MG63 (cell line): ENCODE measurements around the gene PRKCA. TPM values are rescaled to one million over a fixed set of nuclear protein-coding genes. Genes with fewer than 3 reads are reported as not detected.

ENCODE experiments used
- DNase-seq: peaks from one replicate; pipeline ENCODE4 v3.0.0-alpha.2; 2020
- H3K27me3 ChIP-seq: fragments of 250-450 bp; sonication (Bioruptor Pico); 2 replicates; pipeline ENCODE4 v1.5.1; 2020; ENCODE audit warnings: mild to moderate bottlenecking, moderate library complexity
- H3K36me3 ChIP-seq: fragments of 250-450 bp; sonication (Bioruptor Pico); 2 replicates; pipeline ENCODE4 v1.5.1; 2020; ENCODE audit warnings: mild to moderate bottlenecking, moderate library complexity
- H3K4me3 ChIP-seq: fragments of 250-450 bp; sonication (Bioruptor Pico); 2 replicates; pipeline ENCODE4 v1.5.1; 2020; ENCODE audit warnings: mild to moderate bottlenecking, moderate library complexity
- H3K9me3 ChIP-seq: fragments of 250-450 bp; sonication (Bioruptor Pico); 2 replicates; pipeline ENCODE4 v1.5.1; 2020; ENCODE audit warnings: mild to moderate bottlenecking, moderate library complexity
- total RNA-seq: library from RNA; depleted of rRNA; stranded (reverse); fragments of >200 nt; shearing (Covaris generic); gene quantifications from 2 replicates; pipeline ENCODE4 v1.2.3, GENCODE V29; 2014; ENCODE audit warnings: low replicate concordance

Gene PRKCA
- total RNA-seq, 1 experiment from 2014 or later, result 17.3 TPM

- no peak overlapping the region for H3K4me3 ChIP-seq
- H3K9me3 ChIP-seq, result no peaks in the 10 kb centered on the region
- H3K36me3 ChIP-seq, result peaks cover 16% of the 10 kb centered on the region
- no peaks in the 10 kb centered on the region for H3K27me3 ChIP-seq
- DNase-seq, result no peak
Observed at GRCh38 chr17:66661411-66662256, 359.2 kb downstream of the PRKCA start.

- DNase-seq, result no peak
- H3K9me3 ChIP-seq, result no peaks in the 10 kb centered on the region
Observed at GRCh38 chr17:66662496-66662895, 360.1 kb downstream of the PRKCA start.

GRCh38 chr17:66663041-66663606, 360.7 kb downstream of the PRKCA start:
- H3K4me3 ChIP-seq, result no peak overlapping the region
- H3K9me3 ChIP-seq, result no peaks in the 10 kb centered on the region
- DNase-seq, result no peak
- H3K36me3 ChIP-seq, result peaks cover 8% of the 10 kb centered on the region; the same call in 1 of the 2 replicates
- H3K27me3 ChIP-seq, result no peaks in the 10 kb centered on the region

More at GRCh38 chr17:66662496-66662895, 360.1 kb downstream of the PRKCA start:
- peaks cover 13% of the 10 kb centered on the region for H3K36me3 ChIP-seq
- no peaks in the 10 kb centered on the region for H3K27me3 ChIP-seq
- no peak overlapping the region for H3K4me3 ChIP-seq

GRCh38 chr17:66664336-66664735, 361.9 kb downstream of the PRKCA start:
- 0 out of 2 replicates have a peak, but pooled peaks cover 6% of the 10 kb centered on the region for H3K36me3 ChIP-seq
- H3K27me3 ChIP-seq, result no peaks in the 10 kb centered on the region
- DNase-seq, result no peak

GRCh38 chr17:66665194-66665593, 362.8 kb downstream of the PRKCA start:
- DNase-seq, result no peak
- no peaks in the 10 kb centered on the region for H3K27me3 ChIP-seq
- no peaks in the 10 kb centered on the region for H3K9me3 ChIP-seq
- H3K36me3 ChIP-seq, result 0 out of 2 replicates have a peak, but pooled peaks cover 4% of the 10 kb centered on the region
- H3K4me3 ChIP-seq, result no peak overlapping the region

More at GRCh38 chr17:66664336-66664735, 361.9 kb downstream of the PRKCA start:
- Histone ChIP-seq H3K4me3 (no peak overlapping the region), H3K9me3 (no peaks in the 10 kb centered on the region)

DNA sequence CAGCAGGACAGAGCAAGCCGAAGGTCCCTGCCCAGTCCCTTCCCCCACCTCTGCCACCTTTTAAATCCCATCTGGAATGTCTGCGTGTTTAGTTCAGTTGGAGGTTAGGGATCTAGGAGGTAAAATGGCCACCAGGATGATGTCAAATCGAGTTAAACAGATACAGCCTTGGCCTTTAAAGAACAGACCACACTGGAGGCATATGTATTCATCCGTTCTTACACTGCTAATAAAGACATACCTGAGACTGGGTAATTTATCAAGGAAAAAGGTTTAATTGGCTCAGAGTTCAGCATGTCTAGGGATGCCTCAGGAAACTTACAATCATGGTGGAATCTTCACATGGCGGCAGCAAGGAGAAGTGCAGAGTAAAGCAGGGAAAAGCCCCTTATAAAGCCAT, 364.7 kb downstream of the PRKCA start:
- Histone ChIP-seq H3K9me3 (no peaks in the 10 kb centered on the region), H3K27me3 (no peaks in the 10 kb centered on the region), H3K36me3 (no peaks in the 10 kb centered on the region), H3K4me3 (no peak overlapping the region)
- DNase-seq, result no peak

GRCh38 chr17:66667491-66668030, 365.1 kb downstream of the PRKCA start:
- no peaks in the 10 kb centered on the region for H3K9me3 ChIP-seq
- no peak overlapping the region for H3K4me3 ChIP-seq
- H3K27me3 ChIP-seq, result no peaks in the 10 kb centered on the region
- H3K36me3 ChIP-seq, result no peaks in the 10 kb centered on the region
- no peak for DNase-seq

- Histone ChIP-seq H3K4me3 (no peak overlapping the region), H3K9me3 (no peaks in the 10 kb centered on the region), H3K27me3 (no peaks in the 10 kb centered on the region), H3K36me3 (no peaks in the 10 kb centered on the region)
- no peak for DNase-seq
Observed at GRCh38 chr17:66670206-66670605, 367.8 kb downstream of the PRKCA start.

GRCh38 chr17:66671156-66671555, 368.7 kb downstream of the PRKCA start:
- Histone ChIP-seq H3K36me3 (no peaks in the 10 kb centered on the region), H3K9me3 (no peaks in the 10 kb centered on the region), H3K4me3 (no peak overlapping the region), H3K27me3 (no peaks in the 10 kb centered on the region)
- DNase-seq, result no peak

DNA sequence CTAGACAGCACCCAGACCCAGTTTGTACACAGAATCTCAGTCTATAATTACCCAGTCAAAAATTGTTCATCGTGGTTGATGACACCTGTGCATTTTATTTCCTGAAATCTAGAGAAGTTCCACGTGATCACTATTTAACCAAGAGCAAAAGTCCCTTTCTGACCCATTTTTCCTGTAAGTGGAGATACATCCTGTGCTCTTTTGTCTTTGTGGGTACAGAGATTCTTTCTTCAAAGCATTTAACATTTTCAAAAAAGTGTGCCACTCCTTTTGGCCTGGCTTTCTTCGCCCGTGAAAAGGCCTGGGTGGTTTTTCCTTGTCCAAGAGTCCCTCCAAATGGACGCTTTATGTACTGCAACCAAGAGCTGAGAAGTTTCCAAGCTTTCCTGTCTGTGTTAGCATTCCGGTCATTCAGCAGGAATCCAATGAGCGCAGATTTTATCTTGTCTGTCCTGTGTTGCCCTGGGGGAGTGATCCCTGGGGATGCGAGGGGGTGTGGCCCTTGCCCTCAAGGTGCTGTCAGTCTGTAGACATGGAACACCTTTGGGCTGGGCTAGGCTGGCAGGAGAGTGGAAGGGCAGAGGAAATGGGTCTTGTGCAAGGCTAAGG, 371.4 kb downstream of the PRKCA start:
- H3K9me3 ChIP-seq, result no peaks in the 10 kb centered on the region
- H3K4me3 ChIP-seq, result no peak overlapping the region
- peak; percentile 37 for DNase-seq
- no peaks in the 10 kb centered on the region for H3K36me3 ChIP-seq
- H3K27me3 ChIP-seq, result no peaks in the 10 kb centered on the region

DNA sequence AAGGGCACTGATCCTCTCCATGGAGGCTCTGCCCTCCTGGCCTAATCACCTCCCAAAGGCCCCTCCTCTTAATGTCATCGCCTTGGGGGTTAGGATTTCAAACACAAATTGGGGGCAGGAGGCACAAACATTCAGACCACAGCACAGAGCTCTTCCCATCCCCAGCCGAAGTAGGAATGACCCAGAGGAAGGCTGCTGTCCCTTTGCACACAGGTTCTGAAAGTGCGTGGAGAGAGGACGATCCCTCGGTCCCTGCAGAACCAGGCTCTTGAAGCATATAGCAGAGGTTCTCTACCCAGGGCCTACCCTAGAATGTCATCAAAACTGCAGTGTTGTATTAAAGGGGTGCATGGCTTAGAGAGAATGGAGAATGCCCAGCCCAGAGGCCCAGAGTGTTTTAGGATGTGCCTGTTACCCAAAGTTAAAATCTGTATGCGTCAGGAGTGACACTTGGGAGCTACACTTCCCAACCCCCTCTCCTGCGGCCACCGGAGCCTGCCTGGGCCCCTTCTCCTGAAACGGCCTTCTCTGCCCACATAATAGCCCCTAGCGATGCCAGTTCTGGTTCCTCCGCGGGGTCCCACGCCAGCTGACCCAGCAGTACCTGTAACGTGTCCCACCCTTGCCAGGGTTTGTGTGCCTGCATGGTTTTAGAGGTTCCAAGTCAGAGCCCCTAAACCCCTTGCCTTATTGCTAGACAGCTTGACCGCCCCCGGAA, 373.0 kb downstream of the PRKCA start:
- DNase-seq, result no peak
- Histone ChIP-seq H3K27me3 (no peaks in the 10 kb centered on the region), H3K36me3 (no peaks in the 10 kb centered on the region), H3K9me3 (no peaks in the 10 kb centered on the region), H3K4me3 (no peak overlapping the region)

DNA sequence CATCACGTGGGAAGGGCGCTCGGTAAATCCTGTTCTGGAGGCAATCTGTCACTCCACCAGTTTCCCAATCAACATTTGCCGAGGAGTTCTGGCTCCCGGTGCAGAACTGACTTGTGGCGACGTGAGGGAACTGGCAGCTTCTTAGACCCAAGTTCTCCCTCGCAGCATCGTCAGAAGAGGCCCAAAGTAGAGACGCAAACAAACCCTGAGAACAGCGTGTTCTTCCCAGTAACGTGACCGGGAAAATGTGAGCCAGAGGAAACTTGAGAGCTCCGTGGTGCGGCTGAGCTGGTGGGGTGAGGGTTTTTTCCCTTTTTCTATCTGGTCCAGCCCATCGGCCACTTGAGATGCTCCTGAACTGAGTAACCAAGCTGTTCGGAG, 373.6 kb downstream of the PRKCA start:
- Histone ChIP-seq H3K9me3 (no peaks in the 10 kb centered on the region), H3K4me3 (no peak overlapping the region), H3K27me3 (no peaks in the 10 kb centered on the region), H3K36me3 (no peaks in the 10 kb centered on the region)
- no peak for DNase-seq

DNA sequence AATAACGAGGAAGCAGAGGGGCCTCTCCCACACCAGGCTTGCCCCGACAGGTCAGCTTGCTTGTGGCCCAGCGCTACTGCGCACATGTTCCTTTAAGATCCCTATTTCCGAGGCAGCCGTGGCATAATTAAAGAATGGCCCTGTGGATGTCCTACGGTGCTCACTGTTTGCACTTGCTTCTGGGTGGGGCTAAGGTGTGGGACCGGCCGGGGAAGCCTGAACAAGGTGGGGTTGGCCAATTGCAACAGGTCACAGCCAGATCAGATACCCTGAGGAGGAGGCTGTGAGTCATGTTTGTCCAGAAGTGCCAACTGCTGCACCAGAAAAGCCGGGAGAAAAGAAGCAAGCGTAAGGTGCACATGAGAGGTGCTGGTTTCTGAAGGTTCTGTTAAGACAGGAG, 374.0 kb downstream of the PRKCA start:
- no peak overlapping the region for H3K4me3 ChIP-seq
- H3K9me3 ChIP-seq, result no peaks in the 10 kb centered on the region
- H3K36me3 ChIP-seq, result no peaks in the 10 kb centered on the region
- no peaks in the 10 kb centered on the region for H3K27me3 ChIP-seq
- DNase-seq, result no peak

- no peaks in the 10 kb centered on the region for H3K27me3 ChIP-seq
- no peak for DNase-seq
- no peaks in the 10 kb centered on the region for H3K36me3 ChIP-seq
- no peak overlapping the region for H3K4me3 ChIP-seq
- no peaks in the 10 kb centered on the region for H3K9me3 ChIP-seq
Observed at GRCh38 chr17:66677201-66677981, 375.0 kb downstream of the PRKCA start.

- no peaks in the 10 kb centered on the region for H3K27me3 ChIP-seq
- H3K36me3 ChIP-seq, result no peaks in the 10 kb centered on the region
- DNase-seq, result no peak
- H3K9me3 ChIP-seq, result no peaks in the 10 kb centered on the region
- no peak overlapping the region for H3K4me3 ChIP-seq
Observed at GRCh38 chr17:66678061-66678460, 375.6 kb downstream of the PRKCA start.

GRCh38 chr17:66678827-66679226, 376.4 kb downstream of the PRKCA start:
- no peak overlapping the region for H3K4me3 ChIP-seq
- DNase-seq, result no peak
- no peaks in the 10 kb centered on the region for H3K9me3 ChIP-seq
- H3K27me3 ChIP-seq, result no peaks in the 10 kb centered on the region
- no peaks in the 10 kb centered on the region for H3K36me3 ChIP-seq
